Panc1 (cell line): ENCODE data around the gene MORN4. TPM values are rescaled to one million over a fixed set of nuclear protein-coding genes. Genes with fewer than 3 reads are reported as not detected.

Experiments
- ATAC-seq: fragments of 200-7000 bp; cut with Tn5 transposase; 2 replicates; pipeline ENCODE4 v1.9.1; 2020; ENCODE audit warnings: mild to moderate bottlenecking, moderate library complexity
- BruUV-seq: library from RNA; stranded (reverse); fragments of 400-500 nt; replicated peaks from 2 replicates; lab custom pipeline; 2021; lab: Mats Ljungman, UMichigan
- CTCF ChIA-PET: fragments of 300-600 bp; sonication (Branson Sonifier 250); formaldehyde crosslinking; loops from one replicate; lab custom pipeline; 2022; ENCODE audit warnings: antibody characterized with exemption; lab: Charles Lee
- POLR2A ChIA-PET: fragments of 300-600 bp; sonication (Branson Sonifier 250); formaldehyde crosslinking; loops from one replicate; lab custom pipeline; 2022; ENCODE audit warnings: antibody characterized with exemption; lab: Charles Lee
- DNase-seq: peaks from one replicate; pipeline ENCODE4 v3.0.0-alpha.2; 2010; ENCODE audit warnings: low read depth, low spot score
- H3K27ac ChIP-seq: 2 replicates; pipeline ENCODE4 v1.5.1; 2011; ENCODE audit warnings: mild to moderate bottlenecking, low read length, inconsistent platforms
- H3K27me3 ChIP-seq: fragments of 200-500 bp; sonication (Bioruptor generic); 2 replicates; pipeline ENCODE4 v1.6.0; 2014; ENCODE audit warnings: low read length, inconsistent platforms; ENCODE audit not compliant: control insufficient read depth, insufficient read depth
- H3K36me3 ChIP-seq: fragments of 200-500 bp; sonication (Bioruptor generic); 2 replicates; pipeline ENCODE4 v1.5.1; 2014; ENCODE audit warnings: inconsistent platforms, mild to moderate bottlenecking, low read length, moderate library complexity; ENCODE audit not compliant: control insufficient read depth, insufficient read depth
- H3K4me1 ChIP-seq: 2 replicates; pipeline ENCODE4 v1.5.1; 2011; ENCODE audit warnings: inconsistent platforms, mild to moderate bottlenecking, low read length, moderate library complexity; ENCODE audit not compliant: control insufficient read depth, insufficient read depth
- H3K4me3 ChIP-seq, 2 experiments: 2 replicates each; pipeline ENCODE4 v1.5.1; 2011 to 2012; ENCODE audit warnings: low read depth in 2 of 2, low read length in 2 of 2, mild to moderate bottlenecking in 2 of 2, inconsistent platforms in 1 of 2, moderate library complexity in 1 of 2
- H3K9me3 ChIP-seq: fragments of 200-500 bp; sonication (Bioruptor generic); 2 replicates; pipeline ENCODE4 v1.5.1; 2014; ENCODE audit warnings: low read depth, mild to moderate bottlenecking, inconsistent platforms, low read length, moderate library complexity; ENCODE audit not compliant: control insufficient read depth, insufficient read depth
- POLR2AphosphoS5 ChIP-seq: IDR thresholded peaks from 2 replicates; pipeline ENCODE4 v1.6.1; 2012; ENCODE audit warnings: mild to moderate bottlenecking, low read depth, low read length, moderate library complexity
- SIN3A ChIP-seq: IDR thresholded peaks from 2 replicates; pipeline ENCODE4 v1.6.1; 2012; ENCODE audit warnings: low read depth, mild to moderate bottlenecking, low read length, moderate library complexity, borderline replicate concordance; ENCODE audit not compliant: insufficient read depth
- TCF7L2 ChIP-seq: IDR thresholded peaks from 2 replicates; pipeline ENCODE4 v1.6.1; 2011; ENCODE audit warnings: mild to moderate bottlenecking, low read depth, low read length, inconsistent platforms
- in situ Hi-C: cut with HindIII; loops from 2 replicates; pipeline ENCODE4 v1.10.0; 2016; ENCODE audit warnings: low sequenced_read_pairs, low pct_unique_long_range_greater_than_20kb
- intact Hi-C: fragments of 100-400 bp; cut with micrococcal nuclease; formaldehyde crosslinking; loops from one replicate; pipeline ENCODE4 v1.10.0; 2022; ENCODE audit not compliant: unreplicated experiment
- total RNA-seq: library from RNA; stranded (reverse); gene quantifications from one replicate; pipeline ENCODE4 v1.2.1, GENCODE V29; 2021; ENCODE audit not compliant: unreplicated experiment
- TF ChIP-seq, protein P1 (sequence below): fragments of 450-650 bp; IDR thresholded peaks from 2 replicates; pipeline ENCODE4 v1.5.1; 2017; ENCODE audit warnings: mild to moderate bottlenecking
- TF ChIP-seq, protein P2 (sequence below), 2 experiments: IDR thresholded peaks; 2 replicates each; pipeline ENCODE4 v1.6.1; 2011 to 2012; ENCODE audit warnings: low read depth in 2 of 2, control low read depth in 1 of 2, low read length in 1 of 2, mild to moderate bottlenecking in 1 of 2, moderate library complexity in 1 of 2; ENCODE audit not compliant: insufficient read depth in 1 of 2

Gene MORN4
- total RNA-seq, 1 experiment from 2014 or later: 17.9 TPM

DNA sequence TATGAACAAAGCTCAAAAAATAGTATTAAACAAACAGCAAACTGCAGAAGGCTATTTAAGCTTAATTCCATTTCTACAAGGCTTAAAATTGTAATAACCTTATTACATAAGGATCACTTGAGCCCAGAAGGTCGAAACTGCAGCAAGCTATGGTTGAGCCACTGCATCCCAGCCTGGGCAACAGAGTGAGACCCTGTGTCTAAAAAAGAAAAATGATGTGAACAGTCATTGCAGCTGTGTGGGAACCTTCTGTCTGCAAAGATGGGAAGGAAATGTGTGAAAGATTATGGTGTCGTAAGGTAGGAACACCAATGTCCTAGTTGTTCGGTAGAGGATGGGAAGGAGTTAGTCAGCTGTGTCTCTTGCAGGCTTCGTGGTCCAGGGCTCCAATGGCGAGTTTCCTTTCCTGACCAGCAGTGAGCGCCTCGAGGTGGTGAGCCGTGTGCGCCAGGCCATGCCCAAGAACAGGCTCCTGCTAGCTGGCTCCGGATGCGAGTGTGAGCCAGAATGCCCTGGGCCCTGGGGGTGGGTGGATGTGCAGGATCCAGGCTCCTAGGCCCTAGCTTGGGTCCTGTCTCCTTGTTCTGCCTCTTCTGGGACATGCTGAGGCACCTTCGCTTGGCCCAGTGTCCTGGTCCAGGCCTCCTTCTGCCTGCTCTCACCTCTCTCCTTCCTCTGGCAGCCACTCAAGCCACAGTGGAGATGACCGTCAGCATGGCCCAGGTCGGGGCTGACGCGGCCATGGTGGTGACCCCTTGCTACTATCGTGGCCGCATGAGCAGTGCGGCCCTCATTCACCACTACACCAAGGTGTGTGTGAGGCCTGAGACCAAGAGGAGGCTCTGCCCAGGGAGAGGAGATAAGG, 34.7 kb downstream of the MORN4 start:
- DNase-seq: no peak
- Histone ChIP-seq H3K27me3 (no peaks in the 10 kb centered on the region), H3K36me3 (no peaks in the 10 kb centered on the region), H3K4me1 (peaks cover 14% of the 10 kb centered on the region; the same call in 1 of the 2 replicates), H3K9me3 (no peaks in the 10 kb centered on the region), H3K4me3 (no peak overlapping the region), H3K27ac (no peak overlapping the region)
- CTCF ChIA-PET: no interaction called here
- TF ChIP-seq POLR2AphosphoS5 (no peak), TCF7L2 (no peak), SIN3A (no peak)
- TF ChIP-seq, protein P1, sequence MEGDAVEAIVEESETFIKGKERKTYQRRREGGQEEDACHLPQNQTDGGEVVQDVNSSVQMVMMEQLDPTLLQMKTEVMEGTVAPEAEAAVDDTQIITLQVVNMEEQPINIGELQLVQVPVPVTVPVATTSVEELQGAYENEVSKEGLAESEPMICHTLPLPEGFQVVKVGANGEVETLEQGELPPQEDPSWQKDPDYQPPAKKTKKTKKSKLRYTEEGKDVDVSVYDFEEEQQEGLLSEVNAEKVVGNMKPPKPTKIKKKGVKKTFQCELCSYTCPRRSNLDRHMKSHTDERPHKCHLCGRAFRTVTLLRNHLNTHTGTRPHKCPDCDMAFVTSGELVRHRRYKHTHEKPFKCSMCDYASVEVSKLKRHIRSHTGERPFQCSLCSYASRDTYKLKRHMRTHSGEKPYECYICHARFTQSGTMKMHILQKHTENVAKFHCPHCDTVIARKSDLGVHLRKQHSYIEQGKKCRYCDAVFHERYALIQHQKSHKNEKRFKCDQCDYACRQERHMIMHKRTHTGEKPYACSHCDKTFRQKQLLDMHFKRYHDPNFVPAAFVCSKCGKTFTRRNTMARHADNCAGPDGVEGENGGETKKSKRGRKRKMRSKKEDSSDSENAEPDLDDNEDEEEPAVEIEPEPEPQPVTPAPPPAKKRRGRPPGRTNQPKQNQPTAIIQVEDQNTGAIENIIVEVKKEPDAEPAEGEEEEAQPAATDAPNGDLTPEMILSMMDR: no peak
- TF ChIP-seq, protein P2, sequence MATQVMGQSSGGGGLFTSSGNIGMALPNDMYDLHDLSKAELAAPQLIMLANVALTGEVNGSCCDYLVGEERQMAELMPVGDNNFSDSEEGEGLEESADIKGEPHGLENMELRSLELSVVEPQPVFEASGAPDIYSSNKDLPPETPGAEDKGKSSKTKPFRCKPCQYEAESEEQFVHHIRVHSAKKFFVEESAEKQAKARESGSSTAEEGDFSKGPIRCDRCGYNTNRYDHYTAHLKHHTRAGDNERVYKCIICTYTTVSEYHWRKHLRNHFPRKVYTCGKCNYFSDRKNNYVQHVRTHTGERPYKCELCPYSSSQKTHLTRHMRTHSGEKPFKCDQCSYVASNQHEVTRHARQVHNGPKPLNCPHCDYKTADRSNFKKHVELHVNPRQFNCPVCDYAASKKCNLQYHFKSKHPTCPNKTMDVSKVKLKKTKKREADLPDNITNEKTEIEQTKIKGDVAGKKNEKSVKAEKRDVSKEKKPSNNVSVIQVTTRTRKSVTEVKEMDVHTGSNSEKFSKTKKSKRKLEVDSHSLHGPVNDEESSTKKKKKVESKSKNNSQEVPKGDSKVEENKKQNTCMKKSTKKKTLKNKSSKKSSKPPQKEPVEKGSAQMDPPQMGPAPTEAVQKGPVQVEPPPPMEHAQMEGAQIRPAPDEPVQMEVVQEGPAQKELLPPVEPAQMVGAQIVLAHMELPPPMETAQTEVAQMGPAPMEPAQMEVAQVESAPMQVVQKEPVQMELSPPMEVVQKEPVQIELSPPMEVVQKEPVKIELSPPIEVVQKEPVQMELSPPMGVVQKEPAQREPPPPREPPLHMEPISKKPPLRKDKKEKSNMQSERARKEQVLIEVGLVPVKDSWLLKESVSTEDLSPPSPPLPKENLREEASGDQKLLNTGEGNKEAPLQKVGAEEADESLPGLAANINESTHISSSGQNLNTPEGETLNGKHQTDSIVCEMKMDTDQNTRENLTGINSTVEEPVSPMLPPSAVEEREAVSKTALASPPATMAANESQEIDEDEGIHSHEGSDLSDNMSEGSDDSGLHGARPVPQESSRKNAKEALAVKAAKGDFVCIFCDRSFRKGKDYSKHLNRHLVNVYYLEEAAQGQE (IDR thresholded peaks at IDR 0.05; ENCODE audit: insufficient read depth in 1 of 2, low read depth in 2 of 2, low read length in 1 of 2): no peak
- ATAC-seq: no peak
- BruUV-seq: no TSS peak
- intact Hi-C loops (no loop called here), in situ Hi-C loops (no loop called here)
- POLR2A ChIA-PET: no interaction called here

DNA sequence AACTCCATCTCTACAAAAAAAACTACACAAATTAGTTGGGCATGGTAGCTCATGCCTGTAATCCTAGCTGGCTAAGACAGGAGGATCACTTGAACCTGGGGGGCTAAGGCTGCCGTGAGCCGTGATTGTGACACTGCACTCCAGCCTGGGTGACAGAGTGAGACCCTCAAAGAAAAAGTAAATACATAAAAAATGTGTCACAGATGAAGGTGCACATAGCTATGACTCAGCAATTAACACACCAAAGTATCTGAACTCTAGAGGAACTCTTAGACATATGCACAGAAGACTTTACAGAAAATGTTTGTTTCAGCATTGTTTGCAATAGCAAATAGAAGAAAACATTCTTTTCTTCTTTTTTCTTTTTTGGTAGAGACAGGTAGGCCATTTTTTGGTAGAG, 35.5 kb downstream of the MORN4 start:
- ChIA-PET POLR2A (no interaction called here), CTCF (no interaction called here)
- no peak for ATAC-seq
- Histone ChIP-seq H3K4me1 (peaks cover 14% of the 10 kb centered on the region; the same call in 1 of the 2 replicates), H3K36me3 (no peaks in the 10 kb centered on the region), H3K9me3 (no peaks in the 10 kb centered on the region), H3K27ac (peak overlapping the region; percentile 19; the same call in 1 of the 2 replicates), H3K27me3 (no peaks in the 10 kb centered on the region), H3K4me3 (no peak overlapping the region)
- intact Hi-C loops (no loop called here), in situ Hi-C loops (no loop called here)
- no peak for TF ChIP-seq POLR2AphosphoS5
- TF ChIP-seq, protein P2 (IDR thresholded peaks at IDR 0.05; ENCODE audit: insufficient read depth in 1 of 2, low read depth in 2 of 2, low read length in 1 of 2): no peak
- TF ChIP-seq SIN3A: no peak
- TF ChIP-seq, protein P1: no peak
- TF ChIP-seq TCF7L2: no peak
- no peak for DNase-seq
- no TSS peak for BruUV-seq
